GM10847 (cell line): ENCODE data around the gene PPP2R2B.

Experiments
- POLR2A ChIP-seq: IDR thresholded peaks from 2 replicates; pipeline ENCODE4 v1.6.1; 2011; ENCODE audit not compliant: insufficient read length; ENCODE audit errors: extremely low read depth

PPP2R2B gene

DNA sequence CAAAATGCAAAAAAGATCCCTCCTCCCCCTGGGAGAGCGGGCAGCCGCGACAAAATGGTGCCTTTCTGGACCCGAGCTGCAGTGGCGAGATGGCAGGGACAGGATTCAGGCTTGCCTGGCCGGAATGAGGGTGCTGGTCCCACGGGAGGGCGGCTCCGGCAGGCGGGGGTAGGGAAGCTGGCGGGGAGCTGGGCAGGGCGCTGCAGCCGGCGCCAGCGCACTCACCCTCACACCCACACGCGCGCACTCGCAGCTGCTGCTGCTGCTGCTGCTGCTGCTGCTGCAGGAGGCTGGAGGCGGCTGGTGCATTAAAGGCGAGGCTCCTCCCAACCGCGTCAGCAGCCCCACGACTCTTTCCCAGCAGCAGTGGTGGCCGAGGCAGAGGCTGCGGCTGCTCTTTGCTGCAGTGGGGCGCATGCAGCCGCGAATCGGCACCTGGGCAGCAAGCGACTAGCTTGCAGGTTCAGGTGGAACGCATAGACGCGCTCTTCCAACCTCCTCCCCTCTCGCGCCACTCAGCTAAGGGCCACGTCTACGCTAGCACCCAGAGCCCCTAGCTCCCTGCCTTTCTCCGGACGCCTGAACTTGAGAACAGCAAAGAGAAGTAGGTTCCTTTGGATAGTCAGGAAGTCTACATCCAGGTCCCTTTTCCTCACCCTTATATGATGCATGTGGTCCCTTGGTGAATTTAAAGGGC, at the start of gene PPP2R2B:
PPP2R2B (minus strand) TSS at position 282 of the 697 bp plus-strand sequence.
- TF ChIP-seq POLR2A: no peak

DNA sequence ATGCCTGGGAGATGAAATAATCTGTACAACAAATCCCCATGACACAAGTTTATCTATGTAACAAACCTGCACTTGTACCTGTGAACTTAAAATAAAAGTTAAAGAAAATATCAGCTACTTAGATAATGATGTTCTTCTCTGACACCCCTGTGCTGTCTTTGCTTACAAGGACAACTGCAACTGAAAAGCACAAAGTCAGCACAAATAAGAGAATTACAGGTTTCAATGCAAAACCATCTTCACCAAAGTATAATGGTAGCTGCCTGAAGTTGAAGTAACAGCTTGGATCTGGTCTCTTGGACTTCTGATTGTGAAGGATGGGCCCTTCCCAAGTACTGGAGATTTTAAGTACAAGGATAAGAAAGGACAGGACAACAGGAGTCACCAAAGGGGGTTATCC, 45.6 kb upstream of the PPP2R2B start:
- no peak for TF ChIP-seq POLR2A

- no peak for TF ChIP-seq POLR2A
Measured at GRCh38 chr5:146921225-146921624, 42.7 kb upstream of the PPP2R2B start.

- no peak for TF ChIP-seq POLR2A
Measured at GRCh38 chr5:146920351-146920881, 41.9 kb upstream of the PPP2R2B start.

DNA sequence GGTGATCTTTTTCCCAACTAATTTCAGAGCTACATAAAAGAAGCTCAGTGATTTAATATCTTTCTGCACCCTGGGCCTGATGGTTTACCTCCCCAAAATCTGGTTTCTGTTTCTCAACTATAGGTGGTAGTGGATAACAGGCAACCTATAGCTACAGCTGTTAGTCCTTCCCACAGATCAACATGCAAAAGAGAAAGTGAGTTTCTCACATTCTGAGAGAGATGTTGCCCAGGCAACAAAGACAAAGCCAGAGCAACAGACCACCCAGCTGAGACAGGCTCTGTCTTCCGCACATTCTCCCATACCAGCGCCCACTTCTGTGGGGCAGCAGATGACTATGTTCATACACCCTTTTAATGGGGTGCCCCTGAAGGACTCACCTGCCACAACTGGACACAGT, 40.7 kb upstream of the PPP2R2B start:
- TF ChIP-seq POLR2A: no peak

GRCh38 chr5:146917931-146918330, 39.4 kb upstream of the PPP2R2B start:
- no peak for TF ChIP-seq POLR2A

DNA sequence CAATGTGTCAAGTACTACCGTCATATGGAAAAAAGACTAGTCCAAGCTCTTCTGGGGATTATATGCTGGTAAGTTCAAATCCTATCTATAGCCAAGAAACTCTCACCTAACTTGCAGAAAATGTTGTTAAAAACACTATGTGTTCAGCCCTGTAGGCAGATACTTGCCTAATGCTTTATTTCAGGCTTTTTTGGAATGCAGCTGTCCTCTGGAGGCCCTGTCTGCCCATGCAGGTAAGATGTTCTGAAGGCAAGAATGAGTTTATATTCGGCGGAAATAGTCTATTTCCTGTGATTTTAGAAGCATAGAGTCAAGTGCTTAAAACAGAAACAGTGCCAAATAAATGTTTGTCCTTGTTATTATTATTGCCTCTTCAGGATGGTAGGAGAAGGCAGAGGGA, 34.3 kb upstream of the PPP2R2B start:
- TF ChIP-seq POLR2A: no peak

- TF ChIP-seq POLR2A: no peak
Measured at GRCh38 chr5:146910239-146910638, 31.7 kb upstream of the PPP2R2B start.

DNA sequence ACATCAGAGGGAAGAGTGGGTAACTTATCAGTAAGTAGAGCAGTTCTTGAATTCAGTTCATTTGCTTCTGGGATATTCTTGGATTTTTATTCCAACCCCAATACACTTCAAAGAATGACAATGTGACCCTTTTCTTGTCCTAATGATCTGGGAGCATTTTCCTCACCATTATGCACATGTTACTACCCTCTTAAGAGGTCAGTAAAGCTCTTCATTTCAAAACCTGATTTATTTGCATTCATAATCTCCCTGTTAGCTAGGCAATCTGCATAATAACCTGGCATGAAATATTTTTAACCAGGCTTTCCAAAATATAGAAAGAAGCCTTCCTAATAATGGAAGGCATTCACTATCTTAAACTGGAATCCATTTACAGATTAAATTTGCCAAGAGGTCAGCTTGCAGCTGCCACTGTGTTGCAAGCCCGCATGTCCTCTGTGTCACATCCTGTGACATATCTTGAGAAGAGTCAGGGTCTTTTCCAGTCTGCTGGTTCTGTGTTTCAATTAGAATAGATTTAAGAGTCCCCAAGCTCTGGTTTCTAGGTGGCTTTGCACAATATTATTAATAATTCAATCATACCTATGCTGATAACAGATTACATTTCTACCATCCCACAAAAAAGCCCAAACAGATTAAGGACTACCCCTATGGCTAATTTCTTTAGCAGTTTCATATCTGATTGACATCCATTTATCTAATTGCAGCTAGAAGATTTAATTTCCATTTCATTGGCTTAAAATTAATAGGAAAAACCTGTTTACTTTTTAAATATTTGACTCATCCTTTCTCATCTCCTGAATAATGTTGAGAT, 30.9 kb upstream of the PPP2R2B start:
- TF ChIP-seq POLR2A: no peak

DNA sequence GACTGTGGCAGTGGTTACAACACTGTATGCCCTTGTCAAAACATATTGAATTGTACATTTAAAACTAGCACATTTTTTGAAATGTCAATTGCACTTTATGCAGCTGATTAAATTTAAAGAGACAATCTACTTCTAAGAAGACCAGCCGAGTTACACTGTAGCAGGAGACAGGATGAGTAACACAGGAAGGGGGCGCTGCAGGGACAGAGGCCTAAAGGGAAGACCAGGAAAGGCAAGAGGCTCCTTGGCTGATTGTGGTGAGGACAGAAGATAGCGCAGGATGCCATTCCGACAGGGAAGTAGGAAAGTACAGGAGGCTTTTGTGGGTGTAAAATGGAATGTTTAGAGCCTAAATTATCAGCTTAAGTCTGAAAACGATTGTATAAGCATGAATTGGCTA, 28.2 kb upstream of the PPP2R2B start:
- no peak for TF ChIP-seq POLR2A

GRCh38 chr5:146904890-146905289, 26.3 kb upstream of the PPP2R2B start:
- no peak for TF ChIP-seq POLR2A

GRCh38 chr5:146903789-146904188, 25.2 kb upstream of the PPP2R2B start:
- TF ChIP-seq POLR2A: no peak

DNA sequence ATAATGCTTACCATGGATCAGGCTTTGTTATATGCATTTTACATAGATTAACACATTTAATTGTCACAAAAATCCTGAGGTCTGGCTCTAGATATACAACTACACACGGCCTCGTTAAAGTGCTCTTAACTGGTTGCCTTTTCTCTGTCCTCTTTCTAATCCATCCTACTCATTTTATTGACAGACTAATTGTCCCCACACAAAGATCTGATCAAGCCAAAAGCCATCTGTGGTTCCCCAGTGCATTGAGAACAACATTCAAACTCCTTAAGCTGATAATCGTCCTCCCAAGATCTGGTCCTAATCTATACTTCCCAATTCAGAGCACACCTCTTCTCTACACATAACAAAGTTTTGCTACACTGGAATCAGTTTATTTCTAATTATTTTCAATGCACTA, 23.9 kb upstream of the PPP2R2B start:
- no peak for TF ChIP-seq POLR2A

GRCh38 chr5:146897061-146897460, 18.5 kb upstream of the PPP2R2B start:
- TF ChIP-seq POLR2A: no peak

DNA sequence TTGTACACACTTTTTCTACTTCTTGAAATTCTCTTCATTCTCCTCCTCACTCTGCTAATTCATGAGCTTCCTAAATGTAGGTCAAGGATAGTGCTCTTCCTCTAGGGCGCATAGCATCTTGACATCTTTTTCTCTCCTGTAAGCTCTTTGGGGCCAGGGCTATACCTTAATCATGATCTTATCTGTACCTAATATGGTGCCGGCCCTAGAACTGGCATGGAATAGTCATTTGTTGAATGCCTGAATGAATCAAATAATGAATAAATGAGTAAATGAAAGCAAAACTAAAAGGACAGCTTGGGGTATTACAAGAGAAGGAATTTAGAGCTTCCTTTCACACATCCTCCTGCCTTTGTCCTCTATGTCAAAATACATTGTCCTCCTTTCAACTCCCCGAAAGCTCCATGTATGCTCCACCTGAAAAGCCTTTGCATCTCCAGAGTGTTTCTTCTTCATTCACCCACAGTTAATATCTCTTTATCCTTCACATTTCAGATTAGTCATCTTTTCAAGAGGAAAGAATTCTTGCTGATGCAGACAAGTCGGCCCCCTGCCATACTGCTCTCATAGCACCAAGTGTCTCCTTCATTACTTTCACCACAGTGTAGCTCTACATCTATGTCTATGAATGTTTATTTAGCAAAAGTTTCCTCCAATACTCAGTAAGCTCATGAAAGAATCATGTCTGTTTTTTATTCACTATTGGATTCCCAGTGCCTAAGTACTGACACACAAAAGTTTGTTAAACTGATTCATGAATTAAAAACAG, 16.4 kb upstream of the PPP2R2B start:
- TF ChIP-seq POLR2A: no peak
